Uterus (tissue), 4 donors: Measurements from ENCODE around the gene PKNOX2. TPM values are rescaled to one million over a fixed set of nuclear protein-coding genes. Genes with fewer than 3 reads are reported as not detected.

Experiments used
- DNase-seq, 2 donors: peaks; one replicate each; pipeline ENCODE4 v3.0.0-alpha.2; 2019 to 2020
- H3K27ac ChIP-seq, 2 donors: fragments of 200-600 bp; sonication (generic); 1 replicate in 1 of 2; 2 replicates in 1 of 2; pipeline ENCODE4 v1.5.1; 2016 to 2018
- H3K27me3 ChIP-seq, 2 donors: fragments of 200-600 bp; sonication (generic); one replicate each; pipeline ENCODE4 v1.5.1; 2018 to 2019; ENCODE audit warnings: control low read depth in 1 of 2
- H3K36me3 ChIP-seq, 2 donors: fragments of 200-600 bp; sonication (generic); one replicate each; pipeline ENCODE4 v1.5.1; 2019; ENCODE audit warnings: control low read depth in 1 of 2
- H3K4me1 ChIP-seq, 2 donors: fragments of 200-600 bp; sonication (generic); one replicate each; pipeline ENCODE4 v1.5.1; 2018 to 2019; ENCODE audit warnings: control low read depth in 1 of 2
- H3K4me3 ChIP-seq, 2 donors: fragments of 200-600 bp; sonication (generic); 1 replicate in 1 of 2; 2 replicates in 1 of 2; pipeline ENCODE4 v1.5.1; 2018 to 2019; ENCODE audit warnings: mild to moderate bottlenecking in 1 of 2
- H3K9me3 ChIP-seq, 2 donors: fragments of 200-600 bp; sonication (generic); one replicate each; pipeline ENCODE4 v1.5.1; 2019; ENCODE audit warnings: control low read depth in 1 of 2
- POLR2A ChIP-seq, 2 donors: fragments of 450-650 bp; IDR thresholded peaks; one replicate each; pipeline ENCODE4 v1.6.1; 2016; ENCODE audit warnings: antibody characterized with exemption in 2 of 2, mild to moderate bottlenecking in 1 of 2, moderate library complexity in 1 of 2
- intact Hi-C: fragments of 100-400 bp; cut with DNase I; formaldehyde crosslinking; loops from one replicate; pipeline ENCODE4 v1.15.1; 2023; ENCODE audit warnings: low total_unique reads
- total RNA-seq, 4 donors: library from RNA; depleted of rRNA in 3 of 4; stranded (reverse); fragments of >200 nt in 3 of 4; gene quantifications; one replicate each; pipeline versions ENCODE4 v1.1.0 to v1.2.4, GENCODE V29; 2014 to 2023
- TF ChIP-seq, protein P1 (sequence below), 4 experiments: fragments of 200-600 bp in 2 of 4; fragments of 450-650 bp in 2 of 4; sonication (generic) in 2 of 4; IDR thresholded peaks; one replicate each; pipeline ENCODE4 v1.5.1; 2016 to 2019; ENCODE audit warnings: antibody characterized with exemption in 4 of 4, mild to moderate bottlenecking in 2 of 4, moderate library complexity in 1 of 4
- donor health status: DM: yes; HTN: yes; CAD: no.

Gene PKNOX2
- total RNA-seq, 4 donors from 2014 or later, result 0.29 to 22.7 (median 3.3) TPM

DNA sequence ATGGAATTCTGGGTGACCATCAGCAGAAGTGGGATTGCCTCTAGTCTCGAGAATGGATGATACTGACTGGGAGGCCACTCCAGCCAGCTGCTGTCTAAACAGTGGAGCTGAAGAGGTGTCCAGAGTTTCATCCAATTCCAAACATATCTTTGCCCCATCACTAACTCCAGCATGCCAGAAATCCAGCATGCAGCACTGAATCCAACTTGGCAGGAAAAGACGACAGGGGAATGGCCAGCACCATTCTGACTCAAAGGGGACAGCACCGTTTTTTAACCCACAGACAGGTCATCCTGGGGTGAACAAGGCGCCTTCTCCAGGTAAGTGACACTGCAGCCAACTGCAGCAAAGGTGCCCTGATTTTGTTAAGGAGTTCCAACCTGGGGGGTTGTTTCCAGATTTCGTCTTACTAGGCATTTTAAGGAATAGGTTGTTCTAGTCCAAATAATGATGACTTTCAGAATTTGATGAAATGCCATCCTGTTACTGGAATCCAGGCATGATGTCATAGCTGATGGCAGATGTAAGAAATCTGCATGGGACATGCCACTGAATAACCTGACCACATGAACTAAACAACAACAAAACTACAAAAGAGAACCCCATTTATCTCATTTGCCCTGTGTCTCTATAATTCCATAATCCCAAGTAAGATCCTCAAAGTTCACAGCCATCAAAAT is 299.2 kb downstream of the PKNOX2 start:
- no peak for DNase-seq
- H3K27ac ChIP-seq, result no peak overlapping the region
- no peaks in the 10 kb centered on the region for H3K4me1 ChIP-seq
- H3K27me3 ChIP-seq, result no peaks in the 10 kb centered on the region
- H3K36me3 ChIP-seq, result no peaks in the 10 kb centered on the region
- H3K4me3 ChIP-seq, result no peak overlapping the region
- intact Hi-C loops, result no loop called here
- H3K9me3 ChIP-seq, result no peaks in the 10 kb centered on the region
- TF ChIP-seq POLR2A (IDR thresholded peaks at IDR 0.05), result no peak
- TF ChIP-seq, protein P1, sequence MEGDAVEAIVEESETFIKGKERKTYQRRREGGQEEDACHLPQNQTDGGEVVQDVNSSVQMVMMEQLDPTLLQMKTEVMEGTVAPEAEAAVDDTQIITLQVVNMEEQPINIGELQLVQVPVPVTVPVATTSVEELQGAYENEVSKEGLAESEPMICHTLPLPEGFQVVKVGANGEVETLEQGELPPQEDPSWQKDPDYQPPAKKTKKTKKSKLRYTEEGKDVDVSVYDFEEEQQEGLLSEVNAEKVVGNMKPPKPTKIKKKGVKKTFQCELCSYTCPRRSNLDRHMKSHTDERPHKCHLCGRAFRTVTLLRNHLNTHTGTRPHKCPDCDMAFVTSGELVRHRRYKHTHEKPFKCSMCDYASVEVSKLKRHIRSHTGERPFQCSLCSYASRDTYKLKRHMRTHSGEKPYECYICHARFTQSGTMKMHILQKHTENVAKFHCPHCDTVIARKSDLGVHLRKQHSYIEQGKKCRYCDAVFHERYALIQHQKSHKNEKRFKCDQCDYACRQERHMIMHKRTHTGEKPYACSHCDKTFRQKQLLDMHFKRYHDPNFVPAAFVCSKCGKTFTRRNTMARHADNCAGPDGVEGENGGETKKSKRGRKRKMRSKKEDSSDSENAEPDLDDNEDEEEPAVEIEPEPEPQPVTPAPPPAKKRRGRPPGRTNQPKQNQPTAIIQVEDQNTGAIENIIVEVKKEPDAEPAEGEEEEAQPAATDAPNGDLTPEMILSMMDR (IDR thresholded peaks at IDR 0.05), result no peak

DNA sequence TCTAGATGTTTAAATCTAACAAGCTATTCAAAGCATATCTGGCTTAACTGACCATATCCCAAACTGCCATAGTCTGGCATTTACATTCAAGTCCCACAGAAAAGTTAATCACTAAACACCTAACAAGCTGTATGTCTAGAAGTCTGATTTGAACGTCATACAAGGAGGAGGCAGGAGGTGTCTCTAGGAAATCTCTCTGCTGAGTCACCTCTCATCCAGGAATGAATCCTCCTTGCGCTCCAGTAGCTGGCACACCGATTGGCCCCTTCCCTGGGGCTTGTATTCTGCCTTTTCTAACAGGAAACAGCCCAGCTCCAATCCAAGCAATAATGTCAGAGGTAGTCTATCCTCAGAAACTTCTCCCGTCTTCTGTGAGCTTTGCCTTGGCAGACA is 299.7 kb downstream of the PKNOX2 start:
- Histone ChIP-seq H3K4me1 (no peaks in the 10 kb centered on the region), H3K9me3 (no peaks in the 10 kb centered on the region), H3K4me3 (no peak overlapping the region), H3K27me3 (no peaks in the 10 kb centered on the region), H3K36me3 (no peaks in the 10 kb centered on the region), H3K27ac (no peak overlapping the region)
- TF ChIP-seq POLR2A (IDR thresholded peaks at IDR 0.05), result no peak
- TF ChIP-seq, protein P1 (IDR thresholded peaks at IDR 0.05), result no peak
- intact Hi-C loops, result no loop called here
- DNase-seq, result no peak

DNA sequence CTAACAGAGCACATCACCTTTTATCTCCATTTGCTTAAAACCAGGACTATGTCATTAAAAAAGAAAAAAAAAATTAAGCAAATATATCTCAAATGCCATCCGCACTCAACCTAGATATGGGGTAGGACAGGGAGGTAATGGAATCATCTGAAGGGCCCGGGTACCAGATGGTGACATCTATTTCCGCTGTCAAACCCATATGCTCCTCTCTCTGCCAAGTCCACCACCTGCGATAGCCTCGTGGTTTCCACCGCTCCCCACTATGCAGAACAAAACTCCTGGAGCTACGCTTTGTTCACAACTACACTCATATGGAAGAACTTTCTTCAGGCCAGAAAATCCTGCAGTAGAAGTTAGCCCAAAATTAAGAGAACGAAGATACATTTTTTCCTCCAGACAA is 300.1 kb downstream of the PKNOX2 start:
- Histone ChIP-seq H3K36me3 (no peaks in the 10 kb centered on the region), H3K27ac (no peak overlapping the region), H3K4me1 (no peaks in the 10 kb centered on the region), H3K9me3 (no peaks in the 10 kb centered on the region), H3K27me3 (no peaks in the 10 kb centered on the region), H3K4me3 (no peak overlapping the region)
- intact Hi-C loops, result no loop called here
- TF ChIP-seq POLR2A (IDR thresholded peaks at IDR 0.05), result no peak
- TF ChIP-seq, protein P1 (IDR thresholded peaks at IDR 0.05), result no peak
- no peak for DNase-seq

DNA sequence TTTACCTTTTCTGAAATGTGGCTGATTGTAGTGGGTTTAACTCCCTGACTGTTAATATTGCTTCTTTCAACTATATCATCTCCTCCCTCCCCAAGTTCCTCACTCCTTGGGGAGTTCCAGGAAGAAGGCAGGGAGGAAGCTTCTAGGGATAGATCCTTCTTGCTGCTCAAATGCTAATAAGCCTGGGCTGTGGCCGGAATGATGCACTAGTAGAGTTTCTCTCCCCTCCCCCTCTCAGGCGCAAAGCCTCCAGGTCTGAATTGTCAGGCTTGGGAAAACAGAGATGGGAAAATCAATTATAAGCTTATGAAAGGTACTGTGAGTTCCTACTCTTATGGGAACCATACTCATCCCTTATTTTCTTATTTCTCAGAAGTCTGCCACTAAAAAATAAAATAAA is 300.7 kb downstream of the PKNOX2 start:
- no peak overlapping the region for H3K4me3 ChIP-seq
- intact Hi-C loops, result no loop called here
- no peaks in the 10 kb centered on the region for H3K9me3 ChIP-seq
- no peaks in the 10 kb centered on the region for H3K4me1 ChIP-seq
- no peak for TF ChIP-seq POLR2A (IDR thresholded peaks at IDR 0.05)
- TF ChIP-seq, protein P1 (IDR thresholded peaks at IDR 0.05), result no peak
- no peaks in the 10 kb centered on the region for H3K27me3 ChIP-seq
- no peaks in the 10 kb centered on the region for H3K36me3 ChIP-seq
- DNase-seq, result no peak
- no peak overlapping the region for H3K27ac ChIP-seq

DNA sequence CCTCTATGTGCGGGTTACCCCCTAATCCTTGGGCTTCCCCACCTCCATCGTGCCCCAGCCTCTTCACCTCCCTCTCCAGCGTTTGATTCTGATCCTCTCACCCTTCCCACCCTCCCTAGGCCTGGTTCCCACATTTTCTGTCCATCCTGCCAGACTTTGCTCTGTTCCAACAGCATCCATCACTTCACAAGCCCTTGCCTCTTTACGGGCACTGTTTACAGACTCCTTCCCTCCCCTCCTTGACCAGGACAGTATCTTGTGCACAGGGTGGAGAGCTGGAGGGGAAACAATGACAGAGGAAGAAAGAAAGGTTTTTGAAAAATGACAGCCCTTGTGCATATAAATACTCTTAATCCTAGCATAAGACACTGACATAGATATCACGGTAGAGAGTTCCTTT is 301.1 kb downstream of the PKNOX2 start:
- H3K27ac ChIP-seq, result no peak overlapping the region
- no peak for DNase-seq
- no peaks in the 10 kb centered on the region for H3K9me3 ChIP-seq

More for the DNA sequence above, 301.1 kb downstream of the PKNOX2 start:
- H3K4me3 ChIP-seq, result no peak overlapping the region
- no peaks in the 10 kb centered on the region for H3K4me1 ChIP-seq
- H3K27me3 ChIP-seq, result no peaks in the 10 kb centered on the region
- no peak for TF ChIP-seq POLR2A (IDR thresholded peaks at IDR 0.05)
- TF ChIP-seq, protein P1 (IDR thresholded peaks at IDR 0.05), result no peak
- intact Hi-C loops, result no loop called here
- H3K36me3 ChIP-seq, result no peaks in the 10 kb centered on the region
